Parathyroid adenoma (tissue), 2 donors: ENCODE results near the gene ITPR3.

Source experiments
- H2AFZ ChIP-seq: fragments of 300-600 bp; sonication (generic); one replicate; pipeline ENCODE4 v1.7.0; 2017; ENCODE audit warnings: antibody characterized with exemption, mild to moderate bottlenecking
- H3K27ac ChIP-seq: fragments of 300-600 bp; sonication (generic); one replicate; pipeline ENCODE4 v1.7.0; 2017
- H3K27me3 ChIP-seq: fragments of 300-600 bp; sonication (generic); one replicate; pipeline ENCODE4 v1.7.0; 2017; ENCODE audit warnings: low read length; ENCODE audit not compliant: control insufficient read depth, insufficient read depth
- H3K36me3 ChIP-seq: fragments of 300-600 bp; sonication (generic); one replicate; pipeline ENCODE4 v1.7.0; 2017; ENCODE audit warnings: low read length; ENCODE audit not compliant: control insufficient read depth, insufficient read depth
- H3K4me1 ChIP-seq: fragments of 300-600 bp; sonication (generic); one replicate; pipeline ENCODE4 v1.7.0; 2017; ENCODE audit warnings: control low read depth
- H3K4me2 ChIP-seq: fragments of 300-600 bp; sonication (generic); one replicate; pipeline ENCODE4 v1.7.0; 2017; ENCODE audit warnings: low read length
- H3K4me3 ChIP-seq: fragments of 300-600 bp; sonication (generic); one replicate; pipeline ENCODE4 v1.7.0; 2017; ENCODE audit warnings: low read depth, low read length
- H3K79me2 ChIP-seq: fragments of 300-600 bp; sonication (generic); one replicate; pipeline ENCODE4 v1.7.0; 2017; ENCODE audit warnings: control low read depth
- H3K9ac ChIP-seq: fragments of 300-600 bp; sonication (generic); one replicate; pipeline ENCODE4 v1.7.0; 2017; ENCODE audit warnings: mild to moderate bottlenecking
- H3K9me3 ChIP-seq: fragments of 300-600 bp; sonication (generic); one replicate; pipeline ENCODE4 v1.7.0; 2017; ENCODE audit warnings: low read length; ENCODE audit not compliant: control insufficient read depth
- TF ChIP-seq, protein P1 (sequence below): fragments of 300-600 bp; sonication (generic); IDR thresholded peaks from one replicate; pipeline ENCODE4 v1.7.0; 2017; ENCODE audit warnings: antibody characterized with exemption, mild to moderate bottlenecking
- donor health status: primary hyperparathyroidism.

ITPR3 gene

GRCh38 chr6:33684428-33684896 lies 63.3 kb downstream of the ITPR3 start:
- Histone ChIP-seq H3K36me3 (no peaks in the 10 kb centered on the region), H3K4me2 (no peak overlapping the region), H3K9ac (no peak overlapping the region), H3K79me2 (no peaks in the 10 kb centered on the region), H3K27ac (no peak overlapping the region), H3K4me1 (no peaks in the 10 kb centered on the region), H3K27me3 (no peaks in the 10 kb centered on the region), H3K9me3 (no peaks in the 10 kb centered on the region), H3K4me3 (no peak overlapping the region), H2AFZ (no peak overlapping the region)
- TF ChIP-seq, protein P1, sequence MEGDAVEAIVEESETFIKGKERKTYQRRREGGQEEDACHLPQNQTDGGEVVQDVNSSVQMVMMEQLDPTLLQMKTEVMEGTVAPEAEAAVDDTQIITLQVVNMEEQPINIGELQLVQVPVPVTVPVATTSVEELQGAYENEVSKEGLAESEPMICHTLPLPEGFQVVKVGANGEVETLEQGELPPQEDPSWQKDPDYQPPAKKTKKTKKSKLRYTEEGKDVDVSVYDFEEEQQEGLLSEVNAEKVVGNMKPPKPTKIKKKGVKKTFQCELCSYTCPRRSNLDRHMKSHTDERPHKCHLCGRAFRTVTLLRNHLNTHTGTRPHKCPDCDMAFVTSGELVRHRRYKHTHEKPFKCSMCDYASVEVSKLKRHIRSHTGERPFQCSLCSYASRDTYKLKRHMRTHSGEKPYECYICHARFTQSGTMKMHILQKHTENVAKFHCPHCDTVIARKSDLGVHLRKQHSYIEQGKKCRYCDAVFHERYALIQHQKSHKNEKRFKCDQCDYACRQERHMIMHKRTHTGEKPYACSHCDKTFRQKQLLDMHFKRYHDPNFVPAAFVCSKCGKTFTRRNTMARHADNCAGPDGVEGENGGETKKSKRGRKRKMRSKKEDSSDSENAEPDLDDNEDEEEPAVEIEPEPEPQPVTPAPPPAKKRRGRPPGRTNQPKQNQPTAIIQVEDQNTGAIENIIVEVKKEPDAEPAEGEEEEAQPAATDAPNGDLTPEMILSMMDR: no peak

- TF ChIP-seq, protein P1: no peak
- Histone ChIP-seq H3K27ac (no peak overlapping the region), H3K4me1 (no peaks in the 10 kb centered on the region), H3K79me2 (no peaks in the 10 kb centered on the region), H3K9ac (no peak overlapping the region), H3K9me3 (no peaks in the 10 kb centered on the region), H2AFZ (no peak overlapping the region), H3K4me2 (no peak overlapping the region), H3K4me3 (no peak overlapping the region), H3K27me3 (no peaks in the 10 kb centered on the region), H3K36me3 (no peaks in the 10 kb centered on the region)
These were observed 63.9 kb downstream of the ITPR3 start for GRCh38 chr6:33684983-33685382.

- H3K79me2 ChIP-seq: no peaks in the 10 kb centered on the region
- no peaks in the 10 kb centered on the region for H3K27me3 ChIP-seq
- no peaks in the 10 kb centered on the region for H3K4me1 ChIP-seq
- no peak overlapping the region for H3K9ac ChIP-seq
- no peak overlapping the region for H3K4me3 ChIP-seq
- H3K4me2 ChIP-seq: no peak overlapping the region
- TF ChIP-seq, protein P1: no peak
- H3K9me3 ChIP-seq: no peaks in the 10 kb centered on the region
- no peaks in the 10 kb centered on the region for H3K36me3 ChIP-seq
- H3K27ac ChIP-seq: no peak overlapping the region
- no peak overlapping the region for H2AFZ ChIP-seq
These were observed 64.5 kb downstream of the ITPR3 start for GRCh38 chr6:33685411-33686224.

DNA sequence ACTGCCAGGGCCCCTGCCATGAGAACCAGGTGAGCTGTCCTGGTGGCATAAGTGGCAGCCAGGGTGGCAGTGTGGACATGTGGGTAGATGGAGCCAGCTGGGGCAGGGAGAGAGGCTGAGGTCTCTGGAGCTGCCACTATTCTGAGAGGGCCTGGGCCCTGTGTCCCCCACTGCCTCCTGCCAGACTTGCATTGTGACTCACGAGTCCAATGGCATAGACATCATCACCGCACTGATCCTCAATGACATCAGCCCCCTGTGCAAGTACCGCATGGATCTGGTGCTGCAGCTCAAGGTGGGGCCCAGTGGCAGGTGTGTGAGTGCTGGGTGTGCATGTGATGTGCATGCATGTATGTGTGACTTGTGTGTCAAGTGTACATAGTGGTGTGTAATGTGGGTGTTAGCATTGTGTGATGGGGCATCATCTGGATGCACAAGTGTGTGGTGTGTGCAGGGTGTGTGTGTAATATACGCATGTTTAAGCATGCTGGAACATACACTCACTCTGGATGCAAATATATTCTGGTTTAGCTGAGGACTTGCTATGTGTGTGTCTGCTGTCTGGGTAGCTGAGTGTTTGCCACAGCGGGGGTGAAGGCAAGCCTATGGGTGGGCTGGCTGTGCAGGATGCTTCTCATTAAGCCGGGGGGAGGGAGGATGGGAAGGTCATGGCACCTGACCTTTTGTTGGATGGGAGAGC lies 65.3 kb downstream of the ITPR3 start:
- Histone ChIP-seq H3K4me2 (no peak overlapping the region), H3K36me3 (no peaks in the 10 kb centered on the region), H3K4me1 (no peaks in the 10 kb centered on the region), H3K27ac (no peak overlapping the region), H3K79me2 (no peaks in the 10 kb centered on the region), H2AFZ (no peak overlapping the region), H3K9me3 (no peaks in the 10 kb centered on the region), H3K27me3 (no peaks in the 10 kb centered on the region), H3K9ac (no peak overlapping the region), H3K4me3 (no peak overlapping the region)
- TF ChIP-seq, protein P1: no peak
